A549 (cell line): Measurements from ENCODE around the gene SCO2. TPM values are rescaled to one million over a fixed set of nuclear protein-coding genes. Genes with fewer than 3 reads are reported as not detected.

Experiments
- BHLHE40 ChIP-seq: IDR thresholded peaks from 2 replicates; pipeline ENCODE4 v1.6.1; 2012; ENCODE audit warnings: low read depth, low read length, inconsistent platforms
- CBX2 ChIP-seq: fragments of 200-600 bp; sonication (generic); IDR thresholded peaks from 2 replicates; pipeline ENCODE4 v1.6.1; 2016; ENCODE audit warnings: low read depth, mild to moderate bottlenecking, borderline replicate concordance
- CBX8 ChIP-seq: fragments of 200-600 bp; sonication (generic); IDR thresholded peaks from 2 replicates; pipeline ENCODE4 v1.6.1; 2016
- CHD4 ChIP-seq: fragments of 200-600 bp; sonication (generic); IDR thresholded peaks from 2 replicates; pipeline ENCODE4 v1.6.1; 2016; ENCODE audit warnings: antibody characterized with exemption, mild to moderate bottlenecking, borderline replicate concordance
- CTCF ChIP-seq: fragments of >200 bp; sonication (Bioruptor Twin); formaldehyde crosslinking; IDR thresholded peaks from 3 replicates; pipeline ENCODE4 v1.5.1; 2016
- EHF ChIP-seq: fragments of 250-450 bp; sonication (Bioruptor Pico); IDR thresholded peaks from 2 replicates; pipeline ENCODE4 v1.5.0; 2020; ENCODE audit warnings: mild to moderate bottlenecking
- EHMT2 ChIP-seq: fragments of 200-600 bp; sonication (generic); IDR thresholded peaks from 2 replicates; pipeline ENCODE4 v1.6.1; 2016; ENCODE audit warnings: antibody characterized with exemption, low read depth, mild to moderate bottlenecking, moderate library complexity
- ESRRA ChIP-seq: fragments of 150-350 bp; IDR thresholded peaks from 2 replicates; pipeline ENCODE4 v1.6.1; 2014; ENCODE audit warnings: mild to moderate bottlenecking, low read length, borderline replicate concordance
- FOXS1 ChIP-seq: fragments of 250-450 bp; sonication (Bioruptor Pico); IDR thresholded peaks from 2 replicates; pipeline ENCODE4 v1.5.0; 2020; ENCODE audit warnings: mild to moderate bottlenecking, moderate library complexity
- GATA3 ChIP-seq: IDR thresholded peaks from 2 replicates; pipeline ENCODE4 v1.6.1; 2012; ENCODE audit warnings: borderline replicate concordance
- HDAC2 ChIP-seq: fragments of 200-600 bp; sonication (generic); IDR thresholded peaks from 2 replicates; pipeline ENCODE4 v1.6.1; 2016
- HOXA7 ChIP-seq: fragments of 250-450 bp; sonication (Bioruptor Pico); IDR thresholded peaks from 2 replicates; pipeline ENCODE4 v1.5.0; 2020; ENCODE audit warnings: mild to moderate bottlenecking, moderate library complexity
- HOXB13 ChIP-seq: fragments of 250-450 bp; sonication (Bioruptor Pico); IDR thresholded peaks from 2 replicates; pipeline ENCODE4 v1.5.0; 2020; ENCODE audit warnings: low read depth, mild to moderate bottlenecking, moderate library complexity
- HOXB5 ChIP-seq: fragments of 250-450 bp; sonication (Bioruptor Pico); IDR thresholded peaks from 2 replicates; pipeline ENCODE4 v1.5.0; 2020; ENCODE audit warnings: mild to moderate bottlenecking, moderate library complexity
- JUN ChIP-seq, 2 experiments: fragments of >200 bp; sonication (Bioruptor Twin); formaldehyde crosslinking; IDR thresholded peaks; 2 replicates in 1 of 2; 3 replicates in 1 of 2; pipeline ENCODE4 v1.6.1; 2016 to 2017
- KDM1A ChIP-seq: fragments of 200-600 bp; sonication (generic); IDR thresholded peaks from 2 replicates; pipeline ENCODE4 v1.6.1; 2016; ENCODE audit warnings: low read depth, mild to moderate bottlenecking
- MAFK ChIP-seq: fragments of 450-650 bp; IDR thresholded peaks from 2 replicates; pipeline ENCODE4 v1.6.1; 2014; ENCODE audit not compliant: partially characterized antibody
- MAZ ChIP-seq: fragments of 150-350 bp; IDR thresholded peaks from 2 replicates; pipeline ENCODE4 v1.6.1; 2014; ENCODE audit warnings: antibody characterized with exemption, low read depth, low read length, borderline replicate concordance
- MYC ChIP-seq: IDR thresholded peaks from 2 replicates; pipeline ENCODE4 v1.6.1; 2012; ENCODE audit warnings: mild to moderate bottlenecking, inconsistent platforms, low read length, improper control_type of control experiment, borderline replicate concordance
- NFE2L2 ChIP-seq: fragments of 150-350 bp; conservative IDR thresholded peaks from 2 replicates; pipeline ENCODE4 v1.6.1; 2014; ENCODE audit warnings: low read length
- NPAS2 ChIP-seq: fragments of 250-450 bp; sonication (Bioruptor Pico); IDR thresholded peaks from 2 replicates; pipeline ENCODE4 v1.8.0; 2022; ENCODE audit warnings: mild to moderate bottlenecking, moderate library complexity, borderline replicate concordance
- PBX3 ChIP-seq: IDR thresholded peaks from 2 replicates; pipeline ENCODE4 v1.6.1; 2012
- PHF8 ChIP-seq: fragments of 200-600 bp; sonication (generic); IDR thresholded peaks from 2 replicates; pipeline ENCODE4 v1.6.1; 2016; ENCODE audit warnings: low read depth, mild to moderate bottlenecking, antibody characterized with exemption, moderate library complexity, borderline replicate concordance
- POLR2AphosphoS2 ChIP-seq: conservative IDR thresholded peaks from 2 replicates; pipeline ENCODE4 v1.6.1; 2012; ENCODE audit warnings: low read length, improper control_type of control experiment, inconsistent platforms
- RAD21 ChIP-seq, 2 experiments: fragments of >200 bp in 1 of 2; sonication (Bioruptor Twin) in 1 of 2; formaldehyde crosslinking in 1 of 2; IDR thresholded peaks in 1 of 2; conservative IDR thresholded peaks in 1 of 2; 2 replicates in 1 of 2; 3 replicates in 1 of 2; pipeline ENCODE4 v1.6.1; 2012 to 2018; ENCODE audit warnings: inconsistent platforms in 1 of 2
- RARB ChIP-seq: fragments of 250-450 bp; sonication (Bioruptor Pico); IDR thresholded peaks from 2 replicates; pipeline ENCODE4 v1.8.0; 2021; ENCODE audit warnings: mild to moderate bottlenecking, moderate library complexity
- RCOR1 ChIP-seq: fragments of 150-350 bp; IDR thresholded peaks from 2 replicates; pipeline ENCODE4 v1.6.1; 2014; ENCODE audit warnings: antibody characterized with exemption, low read length, low read depth
- REST ChIP-seq: fragments of 200-600 bp; sonication (generic); IDR thresholded peaks from 2 replicates; pipeline ENCODE4 v1.6.1; 2016; ENCODE audit warnings: antibody characterized with exemption, mild to moderate bottlenecking, moderate library complexity
- RNF2 ChIP-seq: fragments of 200-600 bp; sonication (generic); IDR thresholded peaks from 2 replicates; pipeline ENCODE4 v1.6.1; 2016; ENCODE audit warnings: low read depth, mild to moderate bottlenecking, antibody characterized with exemption, moderate library complexity, borderline replicate concordance
- SMC3 ChIP-seq: fragments of >200 bp; sonication (Bioruptor Twin); formaldehyde crosslinking; IDR thresholded peaks from 3 replicates; pipeline ENCODE4 v1.6.1; 2018; ENCODE audit warnings: inconsistent platforms
- TP53 ChIP-seq: fragments of 250-450 bp; sonication (Bioruptor Pico); IDR thresholded peaks from 2 replicates; pipeline ENCODE4 v1.5.0; 2021; ENCODE audit warnings: mild to moderate bottlenecking, moderate library complexity
- ZFP36 ChIP-seq: fragments of 450-650 bp; IDR thresholded peaks from 2 replicates; pipeline ENCODE4 v1.6.1; 2014; ENCODE audit warnings: borderline replicate concordance; ENCODE audit not compliant: partially characterized antibody
- polyA plus RNA-seq, 4 experiments: library from polyadenylated mRNA; depleted of rRNA in 3 of 4; stranded (reverse); fragments of >200 nt; fragmentation: RNase III in 1 of 4; extraction: RNeasy Plus Mini Kit Qiagen cat#74134 plus additional on column Dnase treatment in 1 of 4; gene quantifications; 2 replicates in 3 of 4; 3 replicates in 1 of 4; pipeline ENCODE4 v1.2.3, GENCODE V29; 2011 to 2017
- TF ChIP-seq, protein P1 (sequence below): fragments of 150-350 bp; IDR thresholded peaks from 2 replicates; pipeline ENCODE4 v1.6.1; 2014; ENCODE audit warnings: low read depth, mild to moderate bottlenecking, low read length
- TF ChIP-seq, protein P2 (sequence below): fragments of >200 bp; sonication (Bioruptor Twin); formaldehyde crosslinking; IDR thresholded peaks from 3 replicates; pipeline ENCODE4 v1.6.1; 2016

Gene SCO2
- polyA plus RNA-seq, 2 of the 4 experiments (the other 2 are of a cell fraction) = 0.37 to 1.7 TPM

DNA sequence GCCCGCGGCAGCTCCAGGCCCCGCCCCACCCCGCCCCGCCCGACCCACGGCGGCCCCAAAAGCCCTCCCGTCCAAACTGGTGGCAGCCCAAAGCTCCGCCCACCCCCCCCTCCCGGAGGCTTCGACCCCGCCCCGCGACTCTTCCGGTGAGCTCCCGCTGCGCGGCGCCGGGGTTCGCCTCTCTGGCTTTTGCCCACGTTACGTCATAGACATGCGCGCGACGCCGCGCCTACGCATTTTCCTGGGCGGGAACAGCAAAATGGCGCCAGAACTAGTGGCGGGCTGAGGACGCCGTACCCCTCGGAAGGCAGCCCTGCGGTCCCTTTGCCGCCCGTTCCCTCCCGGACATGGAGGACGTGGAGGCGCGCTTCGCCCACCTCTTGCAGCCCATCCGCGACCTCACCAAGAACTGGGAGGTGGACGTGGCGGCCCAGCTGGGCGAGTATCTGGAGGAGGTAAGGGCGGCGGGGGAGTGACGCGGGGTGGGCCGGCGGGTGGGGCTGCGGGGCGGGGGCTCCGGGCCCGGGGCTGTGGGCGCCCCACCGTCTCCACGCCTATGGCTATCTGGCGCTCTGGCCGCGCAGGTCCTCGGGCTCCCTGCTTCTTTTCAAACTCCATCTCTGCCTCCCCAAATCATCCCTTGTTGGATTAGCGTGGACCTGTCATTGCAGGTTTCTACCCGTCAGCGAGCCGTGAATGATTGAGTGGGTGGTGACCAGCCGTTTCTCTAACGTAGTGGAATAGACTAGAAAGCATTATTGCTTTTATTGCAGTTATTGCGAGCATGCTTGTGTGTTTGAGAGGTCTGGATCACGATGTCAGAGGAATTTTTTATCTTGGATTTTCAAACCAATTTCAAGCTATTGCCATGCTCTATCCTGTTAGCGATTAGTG is 17.2 kb downstream of the SCO2 start, which contains the start of gene NCAPH2 (continued):
- TF ChIP-seq, protein P1, sequence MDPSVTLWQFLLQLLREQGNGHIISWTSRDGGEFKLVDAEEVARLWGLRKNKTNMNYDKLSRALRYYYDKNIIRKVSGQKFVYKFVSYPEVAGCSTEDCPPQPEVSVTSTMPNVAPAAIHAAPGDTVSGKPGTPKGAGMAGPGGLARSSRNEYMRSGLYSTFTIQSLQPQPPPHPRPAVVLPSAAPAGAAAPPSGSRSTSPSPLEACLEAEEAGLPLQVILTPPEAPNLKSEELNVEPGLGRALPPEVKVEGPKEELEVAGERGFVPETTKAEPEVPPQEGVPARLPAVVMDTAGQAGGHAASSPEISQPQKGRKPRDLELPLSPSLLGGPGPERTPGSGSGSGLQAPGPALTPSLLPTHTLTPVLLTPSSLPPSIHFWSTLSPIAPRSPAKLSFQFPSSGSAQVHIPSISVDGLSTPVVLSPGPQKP = no peak
- TF ChIP-seq CTCF = no peak
- TF ChIP-seq ZFP36 = no peak
- TF ChIP-seq EHF = no peak
- no peak for TF ChIP-seq CBX8
- TF ChIP-seq PBX3 = 0 out of 2 replicates have a peak, but pooled peaks have one; percentile 39
- no peak for TF ChIP-seq RCOR1
- TF ChIP-seq NPAS2 (CRISPR knock-in tag) = no peak
- TF ChIP-seq RNF2 = no peak
- TF ChIP-seq ESRRA = no peak
- no peak for TF ChIP-seq TP53 (CRISPR knock-in tag)
- TF ChIP-seq MAFK = no peak
- TF ChIP-seq HOXB5 (CRISPR knock-in tag) = peak; percentile 44; the same call in 1 of the 2 replicates
- TF ChIP-seq GATA3 = no peak
- no peak for TF ChIP-seq HOXB13
- peak in 1 of 2 experiments; percentile 60; a peak in 2 of 5 replicates for TF ChIP-seq JUN (IDR thresholded peaks at IDR 0.05)
- TF ChIP-seq PHF8 = peak; percentile 43; the same call in 1 of the 2 replicates
- TF ChIP-seq HDAC2 = no peak
- TF ChIP-seq KDM1A = no peak
- no peak for TF ChIP-seq EHMT2
- no peak for TF ChIP-seq POLR2AphosphoS2
- no peak for TF ChIP-seq FOXS1 (CRISPR knock-in tag)
- TF ChIP-seq NFE2L2 = no peak
- no peak for TF ChIP-seq RARB (CRISPR knock-in tag)
- TF ChIP-seq, protein P2, sequence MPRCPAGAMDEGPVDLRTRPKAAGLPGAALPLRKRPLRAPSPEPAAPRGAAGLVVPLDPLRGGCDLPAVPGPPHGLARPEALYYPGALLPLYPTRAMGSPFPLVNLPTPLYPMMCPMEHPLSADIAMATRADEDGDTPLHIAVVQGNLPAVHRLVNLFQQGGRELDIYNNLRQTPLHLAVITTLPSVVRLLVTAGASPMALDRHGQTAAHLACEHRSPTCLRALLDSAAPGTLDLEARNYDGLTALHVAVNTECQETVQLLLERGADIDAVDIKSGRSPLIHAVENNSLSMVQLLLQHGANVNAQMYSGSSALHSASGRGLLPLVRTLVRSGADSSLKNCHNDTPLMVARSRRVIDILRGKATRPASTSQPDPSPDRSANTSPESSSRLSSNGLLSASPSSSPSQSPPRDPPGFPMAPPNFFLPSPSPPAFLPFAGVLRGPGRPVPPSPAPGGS = no peak
- TF ChIP-seq BHLHE40 = no peak
- TF ChIP-seq MYC = no peak
- TF ChIP-seq REST = no peak
- no peak for TF ChIP-seq MAZ
- no peak for TF ChIP-seq CHD4
- TF ChIP-seq RAD21 (conservative IDR thresholded peaks at IDR 0.05 in 1 of 2, IDR thresholded peaks at IDR 0.05 in 1 of 2) = no peak
- no peak for TF ChIP-seq CBX2
- no peak for TF ChIP-seq HOXA7
- TF ChIP-seq SMC3 = no peak
